NCI-H446 treated with DMSO at 0.1 percent for 48 hours (cell line): Measurements from ENCODE around the gene DRICH1.
"Not testable (repeated sequence)": the region's sequence is repeated elsewhere in the genome, so short reads cannot be mapped to it uniquely, and the experiment has no call there.

Source experiments
- DNase-seq: peaks from one replicate; lab custom pipeline; 2025; lab: John Stamatoyannopoulos, UW

Gene DRICH1

GRCh38 chr22:23566705-23567475 lies 65.2 kb downstream of the DRICH1 start:
- no peak for DNase-seq

GRCh38 chr22:23565915-23566704 lies 66.0 kb downstream of the DRICH1 start:
- no peak for DNase-seq

GRCh38 chr22:23565305-23565914 lies 66.7 kb downstream of the DRICH1 start:
- DNase-seq, result no peak

- DNase-seq, result no peak
Observed at GRCh38 chr22:23564276-23564675, 67.8 kb downstream of the DRICH1 start.

- no peak for DNase-seq
Observed at GRCh38 chr22:23563111-23563510, 69.0 kb downstream of the DRICH1 start.

- DNase-seq, result no peak
Observed at GRCh38 chr22:23562186-23562585, 69.9 kb downstream of the DRICH1 start.

GRCh38 chr22:23561025-23561510 lies 71.1 kb downstream of the DRICH1 start:
- not testable (repeated sequence) for DNase-seq

- DNase-seq, result not testable (repeated sequence)
Observed at GRCh38 chr22:23560215-23560614, 71.9 kb downstream of the DRICH1 start.
